HEK293T (cell line): ENCODE measurements around the gene STARD9.

Experiments used
- CTCF ChIA-PET: fragments of 350-600 bp; formaldehyde crosslinking; extraction: SDS; loops from one replicate; lab custom pipeline; 2021; ENCODE audit warnings: antibody characterized with exemption, inconsistent platforms; lab: Yijun Ruan, JAX
- POLR2A ChIA-PET: fragments of 350-600 bp; formaldehyde crosslinking; extraction: SDS; loops from one replicate; lab custom pipeline; 2020; ENCODE audit warnings: antibody characterized with exemption, inconsistent platforms; lab: Yijun Ruan, JAX
- DNase-seq: peaks from one replicate; pipeline ENCODE4 v3.0.0; 2012; ENCODE audit warnings: mixed read lengths; ENCODE audit errors: extremely low spot score
- ARNT ChIP-seq: fragments of 450-650 bp; IDR thresholded peaks from 2 replicates; pipeline ENCODE4 v1.6.1; 2017; ENCODE audit warnings: mild to moderate bottlenecking
- BHLHE40 ChIP-seq: fragments of 450-650 bp; IDR thresholded peaks from 2 replicates; pipeline ENCODE4 v1.6.1; 2016; ENCODE audit warnings: mild to moderate bottlenecking, moderate library complexity, borderline replicate concordance
- CTBP1 ChIP-seq: fragments of 450-650 bp; IDR thresholded peaks from 2 replicates; pipeline ENCODE4 v1.6.1; 2016; ENCODE audit warnings: borderline replicate concordance
- ELF4 ChIP-seq: fragments of 450-650 bp; IDR thresholded peaks from 2 replicates; pipeline ENCODE4 v1.6.1; 2017; ENCODE audit warnings: antibody characterized with exemption
- FOXA1 ChIP-seq: fragments of 450-650 bp; IDR thresholded peaks from 2 replicates; pipeline ENCODE4 v1.6.1; 2016; ENCODE audit warnings: mild to moderate bottlenecking
- FOXK2 ChIP-seq: fragments of 450-650 bp; IDR thresholded peaks from 2 replicates; pipeline ENCODE4 v1.6.1; 2016; ENCODE audit warnings: mild to moderate bottlenecking
- FOXM1 ChIP-seq: fragments of 450-650 bp; IDR thresholded peaks from 2 replicates; pipeline ENCODE4 v1.6.1; 2017; ENCODE audit warnings: mild to moderate bottlenecking, borderline replicate concordance
- HDGF ChIP-seq: fragments of 450-650 bp; IDR thresholded peaks from 2 replicates; pipeline ENCODE4 v1.6.1; 2017; ENCODE audit warnings: antibody characterized with exemption, borderline replicate concordance
- L3MBTL2 ChIP-seq: fragments of 450-650 bp; conservative IDR thresholded peaks from 2 replicates; pipeline ENCODE4 v1.6.1; 2016; ENCODE audit warnings: mild to moderate bottlenecking
- LEF1 ChIP-seq: fragments of 450-650 bp; IDR thresholded peaks from 2 replicates; pipeline ENCODE4 v1.6.1; 2017; ENCODE audit warnings: mild to moderate bottlenecking, borderline replicate concordance
- NFRKB ChIP-seq: fragments of 450-650 bp; IDR thresholded peaks from 2 replicates; pipeline ENCODE4 v1.6.1; 2016; ENCODE audit warnings: mild to moderate bottlenecking, moderate library complexity
- PKNOX1 ChIP-seq: fragments of 450-650 bp; IDR thresholded peaks from 2 replicates; pipeline ENCODE4 v1.6.1; 2016
- SP1 ChIP-seq: fragments of 450-650 bp; IDR thresholded peaks from 2 replicates; pipeline ENCODE4 v1.6.1; 2017
- SUZ12 ChIP-seq: fragments of 450-650 bp; IDR thresholded peaks from 2 replicates; pipeline ENCODE4 v1.6.1; 2016; ENCODE audit warnings: mild to moderate bottlenecking
- TARDBP ChIP-seq: fragments of 450-650 bp; IDR thresholded peaks from 2 replicates; pipeline ENCODE4 v1.6.1; 2016
- ZNF384 ChIP-seq: fragments of 450-650 bp; IDR thresholded peaks from 2 replicates; pipeline ENCODE4 v1.6.1; 2016

STARD9 gene

GRCh38 chr15:42727750-42728381 is 152.5 kb downstream of the STARD9 start:
- CTCF ChIA-PET = interaction anchor here (1.3 kb wide), 1 partner anchor 10 kb away, joined by 3 read pairs; no protein-coding TSS in a partner anchor

GRCh38 chr15:42728560-42728959 is 153.2 kb downstream of the STARD9 start:
- TF ChIP-seq SP1 = no peak
- TF ChIP-seq ZNF384 = no peak
- TF ChIP-seq HDGF = no peak
- no peak for TF ChIP-seq FOXK2
- TF ChIP-seq FOXA1 = no peak
- TF ChIP-seq ELF4 = no peak
- TF ChIP-seq FOXM1 = no peak
- TF ChIP-seq CTBP1 = no peak
- no peak for TF ChIP-seq SUZ12
- no peak for TF ChIP-seq LEF1
- no peak for TF ChIP-seq L3MBTL2
- no peak for TF ChIP-seq ARNT
- no peak for TF ChIP-seq BHLHE40
- no peak for TF ChIP-seq NFRKB
- CTCF ChIA-PET = no interaction called here
- POLR2A ChIA-PET = no interaction called here
- no peak for DNase-seq

More at GRCh38 chr15:42727750-42728381, 152.5 kb downstream of the STARD9 start:
- POLR2A ChIA-PET = no interaction called here
- TF ChIP-seq FOXM1 (no peak), SUZ12 (no peak), LEF1 (no peak), ARNT (no peak), CTBP1 (no peak), ZNF384 (no peak), BHLHE40 (no peak), NFRKB (no peak), HDGF (no peak), TARDBP (no peak), FOXK2 (no peak), SP1 (no peak), ELF4 (no peak), FOXA1 (no peak), L3MBTL2 (no peak), PKNOX1 (no peak)
- DNase-seq = no peak

GRCh38 chr15:42728972-42729371 is 153.6 kb downstream of the STARD9 start:
- DNase-seq = no peak
- no peak for TF ChIP-seq L3MBTL2
- no peak for TF ChIP-seq ARNT
- TF ChIP-seq ELF4 = no peak
- no peak for TF ChIP-seq LEF1
- no peak for TF ChIP-seq PKNOX1
- TF ChIP-seq FOXM1 = no peak
- no peak for TF ChIP-seq FOXA1
- no peak for TF ChIP-seq SUZ12
- TF ChIP-seq SP1 = no peak
- ChIA-PET POLR2A (no interaction called here), CTCF (no interaction called here)

- POLR2A ChIA-PET = no interaction called here
- CTCF ChIA-PET = no interaction called here
- no peak for DNase-seq
- TF ChIP-seq ARNT = no peak
- no peak for TF ChIP-seq L3MBTL2
- TF ChIP-seq TARDBP = no peak
- TF ChIP-seq LEF1 = no peak
- TF ChIP-seq SP1 = no peak
- no peak for TF ChIP-seq FOXK2
- TF ChIP-seq ELF4 = no peak
- no peak for TF ChIP-seq HDGF
- no peak for TF ChIP-seq SUZ12
- no peak for TF ChIP-seq NFRKB
- TF ChIP-seq FOXM1 = no peak
- TF ChIP-seq ZNF384 = no peak
- TF ChIP-seq FOXA1 = no peak
- TF ChIP-seq PKNOX1 = no peak
- no peak for TF ChIP-seq BHLHE40
- no peak for TF ChIP-seq CTBP1
Observed at GRCh38 chr15:42729409-42729808, 154.0 kb downstream of the STARD9 start.

GRCh38 chr15:42730135-42730534 is 154.7 kb downstream of the STARD9 start:
- DNase-seq = no peak
- TF ChIP-seq BHLHE40 = no peak
- no peak for TF ChIP-seq HDGF
- ChIA-PET CTCF (no interaction called here), POLR2A (no interaction called here)

- DNase-seq = no peak
- ChIA-PET POLR2A (no interaction called here), CTCF (no interaction called here)
- TF ChIP-seq L3MBTL2 (no peak), HDGF (no peak), FOXM1 (no peak), ZNF384 (no peak), LEF1 (no peak), FOXA1 (no peak), ARNT (no peak), NFRKB (no peak)
Observed at GRCh38 chr15:42730536-42730935, 155.1 kb downstream of the STARD9 start.
